GM12801 (cell line): ENCODE results near the gene TAOK2.

Experiments
- TF ChIP-seq, protein P1 (sequence below): IDR thresholded peaks from one replicate; pipeline ENCODE4 v1.5.1; 2011; ENCODE audit warnings: control low read depth; ENCODE audit not compliant: insufficient read length; ENCODE audit errors: extremely low read depth

The TAOK2 gene

DNA sequence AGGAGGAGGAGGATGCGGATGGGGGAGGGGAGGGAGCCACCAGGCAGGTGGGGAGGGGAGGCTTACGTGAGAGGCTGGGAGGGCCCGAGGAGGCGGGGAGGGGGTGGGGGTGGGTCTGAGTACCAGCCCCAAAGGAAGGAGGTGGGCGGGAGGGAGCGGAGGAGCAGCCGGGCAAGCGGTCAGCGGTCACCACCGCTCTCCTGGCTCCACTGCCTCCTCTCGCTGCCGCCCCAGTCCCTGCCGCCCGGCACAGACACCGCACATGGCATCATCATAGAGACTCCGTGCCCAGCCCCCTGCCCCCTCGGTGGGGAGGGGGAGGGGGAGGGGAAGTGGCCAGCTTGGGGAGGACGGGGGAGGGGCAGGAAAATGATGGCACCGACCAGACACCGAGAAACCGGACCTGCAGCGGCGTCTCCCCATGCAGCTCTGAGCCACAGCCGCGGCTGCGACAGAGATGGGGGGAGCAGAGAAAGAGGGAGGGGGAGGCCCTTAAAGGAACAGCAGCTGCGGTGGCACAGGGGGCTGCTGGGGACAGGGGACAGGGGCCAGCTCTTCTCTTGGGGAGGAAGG, 57.3 kb downstream of the TAOK2 start, which contains the start of gene TLCD3B:
TLCD3B (minus strand) TSS at position 431 of the 573 bp plus-strand sequence. CDS start 744 bp downstream, outside the sequence.
- TF ChIP-seq, protein P1, sequence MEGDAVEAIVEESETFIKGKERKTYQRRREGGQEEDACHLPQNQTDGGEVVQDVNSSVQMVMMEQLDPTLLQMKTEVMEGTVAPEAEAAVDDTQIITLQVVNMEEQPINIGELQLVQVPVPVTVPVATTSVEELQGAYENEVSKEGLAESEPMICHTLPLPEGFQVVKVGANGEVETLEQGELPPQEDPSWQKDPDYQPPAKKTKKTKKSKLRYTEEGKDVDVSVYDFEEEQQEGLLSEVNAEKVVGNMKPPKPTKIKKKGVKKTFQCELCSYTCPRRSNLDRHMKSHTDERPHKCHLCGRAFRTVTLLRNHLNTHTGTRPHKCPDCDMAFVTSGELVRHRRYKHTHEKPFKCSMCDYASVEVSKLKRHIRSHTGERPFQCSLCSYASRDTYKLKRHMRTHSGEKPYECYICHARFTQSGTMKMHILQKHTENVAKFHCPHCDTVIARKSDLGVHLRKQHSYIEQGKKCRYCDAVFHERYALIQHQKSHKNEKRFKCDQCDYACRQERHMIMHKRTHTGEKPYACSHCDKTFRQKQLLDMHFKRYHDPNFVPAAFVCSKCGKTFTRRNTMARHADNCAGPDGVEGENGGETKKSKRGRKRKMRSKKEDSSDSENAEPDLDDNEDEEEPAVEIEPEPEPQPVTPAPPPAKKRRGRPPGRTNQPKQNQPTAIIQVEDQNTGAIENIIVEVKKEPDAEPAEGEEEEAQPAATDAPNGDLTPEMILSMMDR = no peak

DNA sequence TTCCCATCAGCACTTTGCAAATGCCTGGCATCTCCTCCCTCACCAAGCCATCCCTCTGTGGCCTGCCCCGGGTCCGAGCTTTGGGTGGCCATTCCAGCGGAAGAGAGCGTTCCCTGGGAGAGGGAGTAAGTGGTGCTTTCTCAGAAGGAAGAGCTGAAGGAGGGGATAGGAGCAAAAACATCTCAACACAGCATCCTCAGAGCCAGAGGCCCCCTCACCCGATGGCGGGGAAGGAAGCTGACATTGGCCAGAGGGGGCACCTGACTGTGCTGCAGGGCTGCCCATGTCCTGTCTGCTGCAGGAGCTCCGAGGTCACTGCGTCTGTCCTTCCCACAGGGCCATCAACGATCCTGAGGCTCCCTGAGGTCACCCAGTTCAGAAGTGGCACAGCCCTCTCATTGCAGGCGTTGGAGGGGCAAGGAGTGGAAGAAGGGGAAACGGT, 57.8 kb downstream of the TAOK2 start:
- TF ChIP-seq, protein P1 = no peak

GRCh38 chr16:30032083-30032819, 58.6 kb downstream of the TAOK2 start:
- TF ChIP-seq, protein P1 = no peak

- TF ChIP-seq, protein P1 = no peak
Observed at GRCh38 chr16:30033270-30033669, 59.6 kb downstream of the TAOK2 start.

DNA sequence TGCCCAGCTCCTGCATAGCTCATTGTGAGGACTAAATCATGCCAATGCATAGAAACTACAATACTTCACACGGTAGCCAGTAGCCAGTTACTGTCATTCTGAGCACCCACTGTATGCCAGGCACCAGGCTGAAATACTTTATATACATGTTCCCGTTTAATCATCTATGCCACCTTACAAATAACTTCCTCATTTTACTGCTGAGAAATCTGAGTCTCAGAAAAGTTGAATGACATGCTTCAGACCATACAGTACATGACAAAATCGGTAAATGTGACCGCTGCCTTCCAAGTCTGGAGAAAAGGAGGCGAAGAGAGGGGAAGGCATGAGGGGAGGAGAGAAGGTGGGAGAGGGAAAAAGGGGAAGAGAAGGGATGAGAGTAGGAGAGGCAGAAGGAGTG, 66.6 kb downstream of the TAOK2 start:
- TF ChIP-seq, protein P1 = no peak

GRCh38 chr16:30041841-30042240, 68.2 kb downstream of the TAOK2 start:
- TF ChIP-seq, protein P1 = no peak
